AG09309 (cell line): ENCODE measurements around the gene FADS3.

Experiments
- DNase-seq: peaks from one replicate; pipeline ENCODE4 v3.0.0-alpha.2; 2010; ENCODE audit warnings: low read depth
- H3K4me3 ChIP-seq: 2 replicates; pipeline ENCODE4 v1.5.1; 2011; ENCODE audit warnings: mild to moderate bottlenecking, low read depth, low read length, moderate library complexity; ENCODE audit not compliant: control insufficient read depth
- TF ChIP-seq, protein P1 (sequence below): IDR thresholded peaks from 2 replicates; pipeline ENCODE4 v1.5.1; 2011; ENCODE audit warnings: mild to moderate bottlenecking, low read depth, low read length, inconsistent platforms; ENCODE audit not compliant: insufficient read depth, control insufficient read depth; ENCODE audit errors: missing control alignments

FADS3 gene

DNA sequence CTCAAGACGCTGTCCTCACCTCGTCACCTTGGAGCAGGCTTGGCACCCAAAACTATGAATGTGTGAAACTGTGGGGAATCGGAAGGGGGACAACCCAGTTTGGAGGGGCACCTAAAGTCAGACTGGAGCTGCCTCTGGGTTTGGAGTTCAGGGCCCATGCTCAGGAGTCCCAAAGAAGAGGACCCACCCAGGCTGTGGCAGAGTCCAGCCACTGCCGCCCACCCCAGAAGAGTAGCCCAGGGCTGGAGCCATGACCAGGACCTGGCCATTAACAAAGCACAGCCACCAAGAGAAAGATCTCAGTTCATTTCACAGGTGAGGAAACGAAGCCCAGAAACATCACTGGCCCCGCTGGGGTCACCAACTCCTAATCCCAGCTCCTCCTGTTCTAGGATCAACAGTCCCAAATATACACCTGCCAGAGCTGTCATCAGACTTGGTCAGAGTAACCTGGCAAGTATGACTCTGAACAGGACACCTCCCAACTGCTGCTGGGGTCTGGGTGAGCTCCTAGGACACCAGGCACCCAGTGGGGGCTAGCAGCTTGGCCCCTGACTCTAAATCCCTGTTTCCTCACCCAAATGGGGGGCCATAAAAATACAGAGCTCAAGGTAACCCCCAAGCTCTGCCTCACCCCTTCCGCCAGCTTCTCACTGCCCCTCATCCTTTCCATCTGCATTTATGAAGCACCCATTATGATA lies 23.3 kb upstream of the FADS3 start:
- TF ChIP-seq, protein P1, sequence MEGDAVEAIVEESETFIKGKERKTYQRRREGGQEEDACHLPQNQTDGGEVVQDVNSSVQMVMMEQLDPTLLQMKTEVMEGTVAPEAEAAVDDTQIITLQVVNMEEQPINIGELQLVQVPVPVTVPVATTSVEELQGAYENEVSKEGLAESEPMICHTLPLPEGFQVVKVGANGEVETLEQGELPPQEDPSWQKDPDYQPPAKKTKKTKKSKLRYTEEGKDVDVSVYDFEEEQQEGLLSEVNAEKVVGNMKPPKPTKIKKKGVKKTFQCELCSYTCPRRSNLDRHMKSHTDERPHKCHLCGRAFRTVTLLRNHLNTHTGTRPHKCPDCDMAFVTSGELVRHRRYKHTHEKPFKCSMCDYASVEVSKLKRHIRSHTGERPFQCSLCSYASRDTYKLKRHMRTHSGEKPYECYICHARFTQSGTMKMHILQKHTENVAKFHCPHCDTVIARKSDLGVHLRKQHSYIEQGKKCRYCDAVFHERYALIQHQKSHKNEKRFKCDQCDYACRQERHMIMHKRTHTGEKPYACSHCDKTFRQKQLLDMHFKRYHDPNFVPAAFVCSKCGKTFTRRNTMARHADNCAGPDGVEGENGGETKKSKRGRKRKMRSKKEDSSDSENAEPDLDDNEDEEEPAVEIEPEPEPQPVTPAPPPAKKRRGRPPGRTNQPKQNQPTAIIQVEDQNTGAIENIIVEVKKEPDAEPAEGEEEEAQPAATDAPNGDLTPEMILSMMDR: no peak
- no peak overlapping the region for H3K4me3 ChIP-seq
- DNase-seq: no peak

GRCh38 chr11:61913699-61914395 lies 22.5 kb upstream of the FADS3 start:
- H3K4me3 ChIP-seq: no peak overlapping the region
- TF ChIP-seq, protein P1: no peak
- DNase-seq: no peak

DNA sequence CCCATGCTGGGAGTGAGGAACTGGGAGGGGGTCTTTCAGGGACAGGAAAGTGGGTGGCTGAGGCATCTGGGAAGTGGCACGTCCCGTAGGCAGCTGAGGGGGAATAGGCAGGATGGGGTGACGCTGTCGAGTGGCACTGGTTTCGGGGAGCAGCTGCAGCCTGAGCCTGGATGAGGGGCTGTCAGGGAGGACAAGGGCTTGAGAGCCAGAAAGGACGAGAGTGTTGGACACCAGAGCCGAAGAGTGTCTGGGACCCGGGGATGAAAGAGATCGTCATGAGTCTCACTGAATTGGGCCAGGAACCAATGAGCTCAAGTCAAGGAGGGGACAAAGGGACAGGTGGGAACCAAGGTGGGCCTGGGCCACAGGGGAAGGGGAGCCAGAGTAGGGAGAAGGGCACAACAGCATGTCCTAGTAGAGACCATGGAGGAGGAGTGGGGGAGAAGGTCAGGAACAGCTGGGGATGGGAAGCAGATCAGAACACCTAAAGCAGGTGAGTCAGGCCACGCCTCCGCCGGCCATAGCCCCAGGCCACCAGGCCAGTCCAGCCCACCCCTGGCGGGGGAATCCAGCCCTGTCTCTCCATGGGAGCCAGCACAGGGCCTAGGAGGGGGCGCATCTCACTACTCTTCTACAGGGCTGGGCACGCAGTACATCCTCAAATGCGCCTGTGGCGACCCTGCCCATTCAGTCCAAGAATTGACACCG lies 21.8 kb upstream of the FADS3 start:
- no peak for DNase-seq
- TF ChIP-seq, protein P1: no peak
- H3K4me3 ChIP-seq: no peak overlapping the region

DNA sequence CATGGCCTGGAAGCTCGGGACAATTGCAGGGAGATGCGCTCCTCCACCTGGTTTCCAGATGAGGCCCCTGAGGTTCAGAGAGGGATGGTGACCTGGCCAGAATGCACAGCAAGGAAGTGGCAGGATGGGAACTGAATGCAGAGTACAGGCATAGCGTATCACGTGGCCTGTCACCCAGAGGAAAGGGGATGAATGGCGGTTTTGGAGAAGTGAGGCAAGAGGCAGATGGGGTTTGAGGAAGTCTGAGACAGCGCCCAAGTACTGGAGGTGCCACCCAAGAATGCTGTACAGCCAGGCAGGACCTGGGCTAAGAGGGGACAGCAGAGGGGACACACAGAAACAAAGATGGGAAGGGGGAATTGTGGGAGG lies 21.2 kb upstream of the FADS3 start:
- no peak overlapping the region for H3K4me3 ChIP-seq
- no peak for DNase-seq
- TF ChIP-seq, protein P1: no peak

DNA sequence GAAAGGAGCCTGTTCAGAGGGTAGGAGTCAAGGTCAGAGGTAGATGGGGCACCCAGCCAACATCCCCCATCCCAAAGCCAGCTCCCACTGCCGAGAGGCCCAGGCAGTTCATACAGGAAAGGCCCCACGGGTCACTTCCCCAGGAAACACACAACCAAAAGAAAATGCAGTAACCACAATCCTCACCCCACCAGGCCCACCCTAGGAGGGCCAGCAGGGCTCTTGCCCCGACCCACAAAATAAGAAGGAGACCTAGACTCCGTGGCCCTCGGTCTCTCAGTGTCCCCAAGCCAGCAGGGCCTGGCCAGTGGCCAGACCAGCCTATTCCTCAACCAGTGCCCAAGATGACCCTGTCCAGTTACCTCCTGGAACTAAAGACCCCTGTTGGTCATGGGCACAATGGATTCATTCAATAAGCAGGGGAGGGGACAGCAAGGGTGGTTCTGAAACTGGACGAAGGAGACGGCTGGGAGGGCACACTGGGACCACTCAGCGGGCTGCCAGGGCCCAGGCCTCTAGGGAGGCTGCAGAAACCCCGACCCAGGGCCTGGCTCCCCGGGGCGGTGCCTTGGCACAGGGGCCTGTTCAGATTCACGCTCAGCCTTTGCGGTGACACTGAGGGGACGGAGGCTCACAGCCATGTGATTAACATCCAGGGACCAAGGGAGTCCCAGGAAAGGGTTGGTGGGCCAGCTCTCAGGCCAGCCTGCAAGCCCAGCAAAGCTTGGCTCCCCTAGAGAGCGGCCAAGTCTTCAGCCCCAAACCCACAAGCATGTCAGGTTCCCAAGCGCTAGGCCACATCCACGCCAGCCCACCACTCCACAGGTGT lies 20.6 kb upstream of the FADS3 start:
- TF ChIP-seq, protein P1: no peak
- DNase-seq: no peak
- H3K4me3 ChIP-seq: no peak overlapping the region

GRCh38 chr11:61911128-61911700 lies 19.9 kb upstream of the FADS3 start:
- TF ChIP-seq, protein P1: no peak
- H3K4me3 ChIP-seq: no peak overlapping the region
- DNase-seq: no peak
